ENCODE measurements around the gene UMODL1.

The UMODL1 gene

DNA sequence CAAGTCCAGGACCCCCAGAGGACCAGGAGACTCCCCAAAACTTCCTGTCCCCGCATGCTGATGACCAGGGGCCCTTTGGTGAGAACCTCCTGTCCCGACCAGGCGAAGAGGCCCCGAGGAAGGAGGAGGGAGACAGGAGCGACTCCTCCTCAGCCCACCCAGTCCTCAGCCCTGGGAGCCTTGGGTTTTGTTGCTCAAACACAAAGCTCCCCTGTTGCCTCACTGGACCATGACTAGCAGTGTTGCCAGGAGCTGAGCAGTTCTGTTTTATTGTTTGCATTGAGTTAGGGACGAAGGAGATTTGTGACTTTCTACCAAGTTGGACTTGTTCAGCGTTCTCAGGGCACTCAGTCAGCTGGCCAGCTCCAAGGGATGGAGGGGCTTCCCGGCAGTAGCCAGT is 10.0 kb downstream of the UMODL1 start:
- no peak for DNase-seq

DNA sequence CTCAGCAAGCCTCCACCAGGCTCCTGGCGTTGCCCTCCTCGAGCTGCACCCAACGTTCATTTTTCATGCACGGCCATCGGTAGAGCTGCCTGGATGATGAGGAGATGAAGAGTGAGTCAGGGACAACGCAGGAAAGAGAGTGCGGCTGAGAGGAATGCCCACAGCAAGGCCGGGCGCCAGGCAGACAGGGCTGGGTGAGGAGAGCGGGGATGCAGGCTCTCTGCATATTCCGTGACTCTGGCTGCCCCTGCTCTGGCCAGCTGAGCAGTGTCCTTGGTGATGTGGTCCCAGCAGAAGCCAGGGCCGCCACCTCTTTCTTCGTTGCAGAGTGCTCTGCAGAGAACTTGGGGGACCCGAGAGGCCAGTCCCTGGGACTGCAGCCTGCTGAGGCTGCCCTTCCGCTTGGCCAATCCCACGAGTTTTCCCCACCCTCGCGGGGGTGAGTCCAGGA is 10.8 kb downstream of the UMODL1 start:
- DNase-seq, result no peak

GRCh38 chr21:42082501-42083360 is 11.6 kb downstream of the UMODL1 start:
- no peak for DNase-seq

GRCh38 chr21:42083361-42083690 is 12.2 kb downstream of the UMODL1 start:
- no peak for DNase-seq

- no peak for DNase-seq
Measured at GRCh38 chr21:42084079-42084478, 13.0 kb downstream of the UMODL1 start.

GRCh38 chr21:42085246-42086077 is 14.3 kb downstream of the UMODL1 start:
- no peak for DNase-seq

DNA sequence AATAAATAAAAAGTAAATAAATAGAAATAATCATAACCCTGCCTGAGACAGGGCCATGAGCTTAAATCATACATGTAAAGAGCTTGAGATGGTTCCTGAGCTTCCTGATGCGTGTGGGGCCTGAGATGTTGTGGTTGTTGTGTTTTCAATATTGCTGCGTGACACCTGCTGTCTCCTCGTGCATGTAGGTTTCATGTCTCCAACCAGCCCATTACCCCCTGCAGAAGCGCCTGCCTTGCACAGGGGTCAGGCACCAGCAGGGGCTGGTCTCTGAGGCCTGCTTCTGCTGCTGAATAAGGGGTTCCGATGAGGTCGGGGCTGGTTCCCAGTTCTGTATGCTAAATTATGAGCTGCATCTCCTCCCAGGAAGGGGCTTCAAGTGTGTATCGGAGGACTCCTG is 15.9 kb downstream of the UMODL1 start:
- DNase-seq, result no peak

DNA sequence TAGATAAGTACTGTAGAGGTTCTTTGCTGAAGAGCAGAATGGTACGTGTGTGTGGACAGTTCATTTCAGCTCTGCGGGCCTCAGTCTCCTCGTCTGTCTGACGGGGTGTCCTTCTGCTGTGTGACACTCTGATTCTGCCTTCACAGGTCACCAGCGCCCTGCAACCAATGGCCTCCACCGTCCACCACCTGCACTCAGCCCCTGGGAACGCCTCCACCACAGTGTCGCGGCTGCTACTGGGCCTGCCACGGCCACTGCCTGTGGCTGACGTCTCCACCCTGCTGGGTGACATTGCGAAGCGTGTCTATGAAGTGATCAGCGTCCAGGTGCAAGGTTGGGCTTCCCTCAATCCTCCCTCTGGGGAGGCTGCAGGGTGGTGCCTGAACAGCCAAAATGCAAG is 17.0 kb downstream of the UMODL1 start:
- DNase-seq, result no peak

DNA sequence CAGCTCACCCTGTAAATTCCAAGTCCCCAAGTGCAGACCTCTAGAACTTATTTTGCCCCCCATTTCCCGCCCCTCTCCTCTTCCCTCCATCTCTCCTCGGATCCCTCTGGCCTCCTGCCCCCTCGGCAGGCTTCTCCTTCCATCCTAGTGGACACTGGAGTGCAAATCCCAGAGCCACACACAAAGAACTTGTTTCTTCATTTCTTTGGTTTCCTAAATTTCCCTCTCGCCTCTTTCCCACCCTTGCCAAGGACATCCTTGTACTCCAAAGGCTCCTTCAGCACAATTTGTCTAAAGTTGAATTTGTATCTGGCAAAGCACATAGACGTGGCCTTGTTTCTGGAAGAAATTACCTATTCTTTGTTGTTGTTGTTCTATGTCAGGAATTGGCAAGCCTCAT is 17.5 kb downstream of the UMODL1 start:
- no peak for DNase-seq

DNA sequence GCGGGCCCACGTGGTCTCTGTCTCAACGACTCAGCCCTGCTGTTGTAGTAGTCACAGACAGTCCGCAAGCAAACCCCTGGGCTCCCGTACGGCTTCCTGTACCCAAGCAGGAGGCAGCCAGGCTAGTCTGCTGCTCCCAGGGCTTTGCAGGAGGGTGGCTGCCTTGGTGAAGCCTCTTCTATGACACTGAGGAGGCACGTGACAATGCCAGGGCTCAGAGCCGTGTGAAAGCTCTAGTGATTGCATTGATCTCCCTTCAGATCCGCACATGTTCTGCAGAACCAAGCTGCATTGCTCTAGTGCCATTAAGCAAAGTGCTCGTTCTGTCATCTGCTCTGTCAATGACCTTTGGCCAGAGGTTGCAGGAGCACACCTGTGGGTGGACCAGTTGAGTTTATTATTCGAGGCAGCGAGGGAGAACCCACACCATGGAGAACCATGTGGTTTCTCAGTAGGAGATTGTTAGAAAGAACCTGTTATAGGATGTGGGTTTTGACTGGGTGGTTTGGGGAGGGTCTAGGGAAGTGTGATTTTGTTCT is 18.0 kb downstream of the UMODL1 start:
- no peak for DNase-seq

DNA sequence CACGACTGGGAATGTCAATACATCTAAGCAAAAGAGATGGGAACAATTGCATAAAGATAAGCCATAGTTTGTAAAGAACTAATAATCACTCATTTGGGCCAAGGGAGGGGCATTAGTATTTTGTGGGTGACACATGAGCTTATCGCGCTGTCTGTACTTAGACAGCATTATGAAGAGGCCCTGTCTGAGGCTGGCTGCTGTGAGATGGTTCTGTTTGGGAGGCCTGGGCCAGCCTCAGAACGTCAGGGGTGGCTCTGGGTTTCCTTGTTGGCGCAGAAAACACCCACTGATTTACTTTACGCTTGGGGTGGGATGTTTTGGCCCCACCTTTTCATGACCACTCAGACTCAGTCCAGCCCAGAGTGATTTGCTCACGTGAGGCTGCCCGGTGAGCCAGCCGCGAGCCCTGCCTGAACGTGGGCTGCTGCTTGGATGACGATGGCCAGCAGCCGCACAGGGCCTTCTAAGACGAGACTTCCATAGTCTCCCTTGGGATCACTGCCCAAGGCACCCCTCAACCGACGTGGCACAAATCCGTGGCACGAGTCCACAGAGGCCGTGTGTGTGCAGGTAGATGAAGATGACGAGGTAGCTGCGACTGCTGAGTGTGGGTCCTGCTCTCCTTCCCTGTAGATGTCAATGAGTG is 18.7 kb downstream of the UMODL1 start:
- no peak for DNase-seq

GRCh38 chr21:42091899-42092508 is 20.9 kb downstream of the UMODL1 start:
- no peak for DNase-seq

DNA sequence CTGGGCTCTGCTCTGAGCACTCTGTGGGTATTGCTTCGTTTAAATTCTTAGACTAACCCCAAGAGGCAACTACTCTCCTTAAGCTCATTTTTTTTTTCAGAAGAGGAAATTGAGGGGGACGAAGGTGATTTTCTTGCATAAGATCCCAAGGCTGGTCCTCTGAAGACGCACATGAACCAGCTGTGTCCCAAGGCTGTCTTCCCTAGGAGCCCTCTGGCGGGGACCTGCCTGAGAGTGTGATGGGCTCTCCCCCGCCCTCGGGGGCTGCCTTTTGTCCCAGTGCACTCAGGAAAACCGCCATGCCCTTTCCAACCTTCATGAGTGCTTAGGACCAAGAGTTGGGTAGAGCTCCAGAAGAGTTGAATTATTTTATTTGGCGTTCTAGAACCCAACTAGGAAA is 21.7 kb downstream of the UMODL1 start:
- DNase-seq, result no peak

- DNase-seq, result no peak
Measured at GRCh38 chr21:42093186-42093585, 22.1 kb downstream of the UMODL1 start.

- no peak for DNase-seq
Measured at GRCh38 chr21:42093991-42094421, 22.9 kb downstream of the UMODL1 start.

- no peak for DNase-seq
Measured at GRCh38 chr21:42094811-42095210, 23.7 kb downstream of the UMODL1 start.

GRCh38 chr21:42095581-42095980 is 24.5 kb downstream of the UMODL1 start:
- no peak for DNase-seq

- DNase-seq, result no peak
Measured at GRCh38 chr21:42096566-42096965, 25.4 kb downstream of the UMODL1 start.

GRCh38 chr21:42097274-42097673 is 26.2 kb downstream of the UMODL1 start:
- DNase-seq, result no peak

- no peak for DNase-seq
Measured at GRCh38 chr21:42097860-42098454, 26.8 kb downstream of the UMODL1 start.

DNA sequence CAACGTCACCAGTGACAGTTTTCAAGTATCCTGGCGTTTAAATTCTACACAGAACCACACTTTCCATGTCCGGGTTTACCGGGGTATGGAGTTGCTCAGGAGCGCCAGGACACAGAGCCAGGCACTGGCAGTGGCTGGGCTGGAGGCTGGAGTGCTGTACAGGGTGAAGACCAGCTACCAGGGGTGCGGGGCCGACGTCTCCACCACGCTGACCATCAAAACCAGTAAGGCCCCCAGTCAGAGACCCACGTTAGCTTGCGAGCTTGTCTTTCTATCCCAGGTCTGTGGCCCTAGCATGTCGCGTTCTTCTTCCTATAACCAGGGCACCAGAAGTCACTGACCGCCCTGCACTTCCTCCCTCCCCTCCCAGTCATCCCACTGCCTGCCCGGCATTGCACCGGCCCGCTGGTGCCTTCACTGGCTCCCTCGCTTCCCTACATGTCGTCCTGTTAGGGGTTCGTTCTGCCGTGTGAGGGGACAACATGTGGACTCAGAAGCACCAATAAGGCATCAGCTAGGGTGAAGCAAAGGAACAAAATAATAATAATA is 27.9 kb downstream of the UMODL1 start:
- DNase-seq, result no peak

- no peak for DNase-seq
Measured at GRCh38 chr21:42101246-42101645, 30.1 kb downstream of the UMODL1 start.
